Thyroid gland (tissue), 4 donors: ENCODE results near the gene CLSTN2. TPM values are rescaled to one million over a fixed set of nuclear protein-coding genes. Genes with fewer than 3 reads are reported as not detected.

Source experiments
- DNase-seq, 2 donors: peaks; one replicate each; pipeline ENCODE4 v3.0.0-alpha.2; 2019
- H3K27ac ChIP-seq, 3 donors: fragments of 200-600 bp; sonication (generic); 1 replicate in 2 of 3; 2 replicates in 1 of 3; pipeline ENCODE4 v1.5.1; 2016 to 2019; ENCODE audit warnings: mild to moderate bottlenecking in 1 of 3, moderate library complexity in 1 of 3
- H3K27me3 ChIP-seq: fragments of 200-600 bp; sonication (generic); one replicate; pipeline ENCODE4 v1.5.1; 2019
- H3K36me3 ChIP-seq, 2 donors: fragments of 200-600 bp; sonication (generic); one replicate each; pipeline ENCODE4 v1.5.1; 2016 to 2019
- H3K4me1 ChIP-seq, 2 donors: fragments of 200-600 bp; sonication (generic); one replicate each; pipeline ENCODE4 v1.5.1; 2017 to 2019
- H3K4me3 ChIP-seq, 3 donors: fragments of 200-600 bp; sonication (generic); replicated peaks in 1 of 3; 1 replicate in 2 of 3; 2 replicates in 1 of 3; pipeline ENCODE4 v1.5.1; 2016; ENCODE audit warnings: mild to moderate bottlenecking in 1 of 3
- H3K9me3 ChIP-seq: fragments of 200-600 bp; sonication (generic); one replicate; pipeline ENCODE4 v1.5.1; 2017
- CTCF ChIP-seq, 6 experiments: fragments of 200-600 bp in 3 of 6; fragments of 450-650 bp in 3 of 6; sonication (generic) in 3 of 6; IDR thresholded peaks; one replicate each; pipeline ENCODE4 v1.5.1; 2016 to 2019; ENCODE audit warnings: antibody characterized with exemption in 6 of 6, mild to moderate bottlenecking in 2 of 6, inconsistent platforms in 1 of 6, moderate library complexity in 1 of 6
- POLR2A ChIP-seq, 2 donors: fragments of 450-650 bp; IDR thresholded peaks; one replicate each; pipeline ENCODE4 v1.6.1; 2017; ENCODE audit warnings: antibody characterized with exemption in 2 of 2, mild to moderate bottlenecking in 2 of 2, moderate library complexity in 1 of 2
- WGBS, 2 donors: methylation state at CpG; one replicate each; pipeline ENCODE4 v1.1.5; 2017; 5-methylcytosine and 5-hydroxymethylcytosine counted together
- intact Hi-C: fragments of 100-400 bp; cut with DNase I; formaldehyde crosslinking; loops from one replicate; pipeline ENCODE4 v1.15.1; 2023
- total RNA-seq, 4 donors: library from RNA; depleted of rRNA; stranded (reverse); fragments of >200 nt; gene quantifications; one replicate each; pipeline ENCODE4 v1.2.3, GENCODE V29; 2016

The CLSTN2 gene
- total RNA-seq, 4 donors from 2014 or later = 9.7 to 32.9 (median 15.5) TPM

DNA sequence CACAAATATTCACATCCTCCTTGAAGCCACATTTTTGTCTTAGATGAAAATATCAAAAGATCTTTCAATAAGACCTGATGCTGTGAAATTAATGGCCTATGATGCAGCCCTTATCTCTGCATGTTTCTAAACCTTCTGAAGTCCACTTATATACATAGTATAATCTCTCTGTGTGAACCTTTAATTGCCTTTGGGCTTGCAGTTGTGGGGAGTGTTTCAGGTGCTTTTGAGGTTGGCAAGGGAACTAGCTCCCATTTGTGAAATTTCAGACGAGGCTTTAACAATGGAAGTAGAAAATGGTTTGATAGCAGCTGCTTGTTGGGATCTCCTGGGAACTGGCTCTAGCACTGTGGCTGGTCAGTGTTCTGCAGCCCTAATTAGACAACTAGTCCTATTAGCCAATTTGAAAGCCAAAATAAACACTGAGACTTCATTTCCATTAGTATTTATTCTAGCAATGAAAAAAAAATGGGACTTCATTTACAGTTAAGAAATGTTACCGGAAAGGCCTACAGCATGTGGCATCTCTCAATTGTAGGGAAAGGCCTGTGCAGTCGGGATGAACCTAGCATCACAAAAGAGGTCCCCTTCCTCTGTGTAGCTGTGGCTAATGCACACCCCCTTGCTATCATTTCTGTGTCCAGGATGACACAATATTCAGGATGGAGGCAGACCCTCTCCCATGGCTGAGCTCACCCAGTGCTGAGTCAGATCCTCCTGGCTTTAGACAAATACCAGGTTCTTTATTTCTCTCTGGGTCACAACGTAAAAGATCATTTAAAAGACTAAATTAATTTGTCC is 602.1 kb downstream of the CLSTN2 start:
- H3K4me3 ChIP-seq = no peak overlapping the region
- TF ChIP-seq POLR2A (IDR thresholded peaks at IDR 0.05) = no peak
- TF ChIP-seq CTCF (IDR thresholded peaks at IDR 0.05) = no peak
- no peaks in the 10 kb centered on the region for H3K4me1 ChIP-seq
- H3K9me3 ChIP-seq = no peaks in the 10 kb centered on the region
- no peaks in the 10 kb centered on the region for H3K36me3 ChIP-seq
- WGBS, 2 donors = 72 to 73% methylated on average over 4 of the region's 4 CpGs
- no peak for DNase-seq
- no peaks in the 10 kb centered on the region for H3K27me3 ChIP-seq
- no peak overlapping the region for H3K27ac ChIP-seq
- intact Hi-C loops = no loop called here

DNA sequence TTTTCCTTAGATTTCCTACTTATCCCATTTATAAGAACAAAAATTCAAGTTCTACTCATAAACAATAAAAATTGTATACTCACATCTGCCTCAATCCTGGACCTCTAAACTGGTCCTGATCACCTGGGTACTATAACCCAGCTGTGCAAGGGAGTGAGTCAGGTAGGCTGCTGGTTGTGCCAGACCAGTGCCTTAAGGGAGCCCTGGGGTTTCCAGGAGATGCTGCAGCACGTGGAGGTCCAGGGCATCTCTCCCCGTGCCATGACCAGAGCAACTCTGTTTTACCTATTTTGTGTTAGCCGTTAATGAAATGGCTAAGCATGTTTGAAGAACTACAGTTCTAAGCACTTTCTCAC is 602.7 kb downstream of the CLSTN2 start:
- no peaks in the 10 kb centered on the region for H3K9me3 ChIP-seq
- 81 to 90% methylated on average over 3 of the region's 3 CpGs for WGBS, 2 donors
- no peak overlapping the region for H3K4me3 ChIP-seq
- TF ChIP-seq CTCF (IDR thresholded peaks at IDR 0.05) = no peak
- no peak for TF ChIP-seq POLR2A (IDR thresholded peaks at IDR 0.05)
- DNase-seq = no peak
- no peaks in the 10 kb centered on the region for H3K36me3 ChIP-seq
- intact Hi-C loops = no loop called here
- no peaks in the 10 kb centered on the region for H3K27me3 ChIP-seq
- no peak overlapping the region for H3K27ac ChIP-seq
- H3K4me1 ChIP-seq = no peaks in the 10 kb centered on the region

GRCh38 chr3:140540262-140540661 is 605.3 kb downstream of the CLSTN2 start:
- H3K4me3 ChIP-seq = no peak overlapping the region
- WGBS, 2 donors = 92 to 94% methylated on average over 5 of the region's 5 CpGs
- no peaks in the 10 kb centered on the region for H3K4me1 ChIP-seq
- no peaks in the 10 kb centered on the region for H3K27me3 ChIP-seq
- intact Hi-C loops = no loop called here
- H3K27ac ChIP-seq = no peak overlapping the region
- H3K9me3 ChIP-seq = no peaks in the 10 kb centered on the region
- DNase-seq = no peak
- TF ChIP-seq POLR2A (IDR thresholded peaks at IDR 0.05) (no peak), CTCF (IDR thresholded peaks at IDR 0.05) (no peak)
- H3K36me3 ChIP-seq = no peaks in the 10 kb centered on the region

DNA sequence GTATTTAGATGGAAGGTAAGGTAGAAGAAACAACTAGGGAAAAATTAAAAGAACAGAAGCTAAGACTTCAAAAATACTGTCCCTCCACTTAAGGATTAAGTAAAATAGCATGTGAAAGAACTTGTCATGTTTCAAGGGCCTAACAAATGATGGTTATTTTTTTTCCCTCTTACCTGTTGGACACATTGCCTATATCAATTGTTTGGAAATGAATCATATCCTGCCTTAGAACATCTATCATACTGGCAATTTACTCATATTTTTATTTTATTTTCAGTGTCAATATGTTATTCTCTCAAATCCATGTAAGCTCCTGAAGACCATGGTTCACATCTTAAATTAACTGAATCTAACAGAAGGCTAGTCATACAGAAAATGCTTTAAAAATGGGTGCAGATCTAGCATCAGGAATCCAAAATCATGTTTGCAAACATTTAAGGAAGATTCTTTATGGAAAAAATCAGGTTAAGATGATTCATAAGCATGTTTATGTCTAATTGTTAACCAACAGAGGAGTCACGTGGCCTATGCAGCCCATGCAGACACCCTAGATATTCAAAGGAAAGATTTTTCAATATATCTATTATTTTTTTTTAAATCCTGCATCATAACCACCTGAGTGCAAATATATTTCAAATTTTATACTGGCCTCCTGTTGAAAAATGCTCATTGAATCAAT is 607.1 kb downstream of the CLSTN2 start:
- Histone ChIP-seq H3K9me3 (no peaks in the 10 kb centered on the region), H3K36me3 (no peaks in the 10 kb centered on the region), H3K4me3 (no peak overlapping the region), H3K4me1 (no peaks in the 10 kb centered on the region), H3K27ac (no peak overlapping the region), H3K27me3 (no peaks in the 10 kb centered on the region)
- 89 to 93% methylated on average over 1 of the region's 1 CpG for WGBS, 2 donors
- intact Hi-C loops = no loop called here
- TF ChIP-seq POLR2A (IDR thresholded peaks at IDR 0.05) (no peak), CTCF (IDR thresholded peaks at IDR 0.05) (no peak)
- no peak for DNase-seq

- Histone ChIP-seq H3K27ac (no peak overlapping the region), H3K4me1 (no peaks in the 10 kb centered on the region), H3K36me3 (no peaks in the 10 kb centered on the region), H3K4me3 (no peak overlapping the region), H3K9me3 (no peaks in the 10 kb centered on the region), H3K27me3 (no peaks in the 10 kb centered on the region)
- intact Hi-C loops = no loop called here
- 76 to 95% methylated on average over 1 of the region's 1 CpG for WGBS, 2 donors
- DNase-seq = no peak
- TF ChIP-seq CTCF (IDR thresholded peaks at IDR 0.05) = no peak
- no peak for TF ChIP-seq POLR2A (IDR thresholded peaks at IDR 0.05)
Observed at GRCh38 chr3:140545197-140545596, 610.2 kb downstream of the CLSTN2 start.
